Measurements from ENCODE around the gene KAZN.

DNA sequence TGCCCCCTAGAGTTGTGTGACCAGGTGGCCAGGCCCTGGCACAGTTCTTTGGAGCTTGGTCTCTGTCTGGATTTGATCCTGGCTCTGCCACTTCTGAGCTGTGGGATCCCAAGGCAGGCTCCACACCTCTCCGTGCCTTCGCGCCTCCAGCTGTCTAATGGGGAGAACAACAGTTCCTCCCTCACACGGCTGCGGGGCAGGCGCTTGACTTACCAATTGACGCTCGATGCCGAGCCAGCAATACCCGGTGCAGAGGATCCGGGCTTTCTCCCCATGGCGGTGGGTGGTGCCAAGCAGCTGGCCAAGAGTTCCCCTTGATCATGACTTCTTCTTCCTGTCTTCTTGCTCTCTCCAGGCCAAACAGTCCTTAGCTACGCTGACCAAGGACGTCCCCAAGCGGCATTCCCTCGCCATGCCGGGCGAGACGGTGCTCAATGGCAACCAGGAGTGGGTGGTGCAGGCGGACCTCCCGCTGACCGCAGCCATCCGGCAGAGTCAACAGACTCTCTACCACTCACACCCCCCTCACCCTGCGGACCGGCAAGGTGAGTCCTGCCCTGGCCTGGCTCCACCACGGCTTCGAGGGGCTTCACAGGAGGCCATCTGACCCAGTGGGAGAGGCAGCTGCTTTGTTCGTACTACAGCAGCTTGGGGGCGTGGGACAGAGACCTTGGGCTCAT, 457.4 kb downstream of the KAZN start:
- TF ChIP-seq, protein P1, sequence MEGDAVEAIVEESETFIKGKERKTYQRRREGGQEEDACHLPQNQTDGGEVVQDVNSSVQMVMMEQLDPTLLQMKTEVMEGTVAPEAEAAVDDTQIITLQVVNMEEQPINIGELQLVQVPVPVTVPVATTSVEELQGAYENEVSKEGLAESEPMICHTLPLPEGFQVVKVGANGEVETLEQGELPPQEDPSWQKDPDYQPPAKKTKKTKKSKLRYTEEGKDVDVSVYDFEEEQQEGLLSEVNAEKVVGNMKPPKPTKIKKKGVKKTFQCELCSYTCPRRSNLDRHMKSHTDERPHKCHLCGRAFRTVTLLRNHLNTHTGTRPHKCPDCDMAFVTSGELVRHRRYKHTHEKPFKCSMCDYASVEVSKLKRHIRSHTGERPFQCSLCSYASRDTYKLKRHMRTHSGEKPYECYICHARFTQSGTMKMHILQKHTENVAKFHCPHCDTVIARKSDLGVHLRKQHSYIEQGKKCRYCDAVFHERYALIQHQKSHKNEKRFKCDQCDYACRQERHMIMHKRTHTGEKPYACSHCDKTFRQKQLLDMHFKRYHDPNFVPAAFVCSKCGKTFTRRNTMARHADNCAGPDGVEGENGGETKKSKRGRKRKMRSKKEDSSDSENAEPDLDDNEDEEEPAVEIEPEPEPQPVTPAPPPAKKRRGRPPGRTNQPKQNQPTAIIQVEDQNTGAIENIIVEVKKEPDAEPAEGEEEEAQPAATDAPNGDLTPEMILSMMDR (IDR thresholded peaks at IDR 0.05): no peak
- TF ChIP-seq POLR2AphosphoS5 (IDR thresholded peaks at IDR 0.05) (no peak), POLR2A (IDR thresholded peaks at IDR 0.05) (no peak)
